Measurements from ENCODE around the gene MBTPS1. TPM values are rescaled to one million over a fixed set of nuclear protein-coding genes. Genes with fewer than 3 reads are reported as not detected.

The MBTPS1 gene
- total RNA-seq, 2 experiments from 2014 or later, result 37.5 to 37.6 TPM

- Mint-ChIP-seq H3K27me3 (no peaks in the 10 kb centered on the region), H3K4me1 (ENCODE audit: low read depth) (peaks cover 10% of the 10 kb centered on the region), H3K9me3 (no peaks in the 10 kb centered on the region), H3K36me3 (peaks cover 43% of the 10 kb centered on the region), H3K4me3 (no peak overlapping the region), H3K27ac (no peak overlapping the region)
- CTCF ChIA-PET, result interaction anchor here (1.0 kb wide), 1 partner anchor 21 kb away, joined by 4 read pairs; the partner anchor contains the start of gene MBTPS1
- intact Hi-C loops (cut with micrococcal nuclease), result loop anchor here (5.0 kb wide), 1 partner anchor 42 kb away; no protein-coding TSS in a partner anchor
- no peak for DNase-seq
- POLR2A ChIA-PET, result no interaction called here
These were observed 21.3 kb downstream of the MBTPS1 start for GRCh38 chr16:84095466-84095865.

GRCh38 chr16:84093879-84094270 is 22.9 kb downstream of the MBTPS1 start:
- H3K4me3 Mint-ChIP-seq, result no peak overlapping the region
- POLR2A ChIA-PET, result no interaction called here
- intact Hi-C loops (cut with micrococcal nuclease), result no loop called here
- H3K9me3 Mint-ChIP-seq, result no peaks in the 10 kb centered on the region
- peaks cover 10% of the 10 kb centered on the region for H3K4me1 Mint-ChIP-seq (ENCODE audit: low read depth)
- DNase-seq, result no peak
- no peak overlapping the region for H3K27ac Mint-ChIP-seq
- H3K27me3 Mint-ChIP-seq, result no peaks in the 10 kb centered on the region
- peaks cover 47% of the 10 kb centered on the region for H3K36me3 Mint-ChIP-seq
- CTCF ChIA-PET, result no interaction called here

GRCh38 chr16:84093120-84093878 is 23.4 kb downstream of the MBTPS1 start:
- H3K4me3 Mint-ChIP-seq, result no peak overlapping the region
- peaks cover 15% of the 10 kb centered on the region for H3K4me1 Mint-ChIP-seq (ENCODE audit: low read depth)
- H3K27ac Mint-ChIP-seq, result no peak overlapping the region
- H3K9me3 Mint-ChIP-seq, result no peaks in the 10 kb centered on the region
- no peak for DNase-seq
- CTCF ChIA-PET, result interaction anchor here (1.4 kb wide), 1 partner anchor 27 kb away, joined by 7 read pairs; no protein-coding TSS in a partner anchor
- no peaks in the 10 kb centered on the region for H3K27me3 Mint-ChIP-seq
- POLR2A ChIA-PET, result no interaction called here
- intact Hi-C loops (cut with micrococcal nuclease), result no loop called here
- H3K36me3 Mint-ChIP-seq, result peaks cover 49% of the 10 kb centered on the region

GRCh38 chr16:84091460-84091859 is 25.3 kb downstream of the MBTPS1 start:
- Mint-ChIP-seq H3K27me3 (no peaks in the 10 kb centered on the region), H3K36me3 (peaks cover 48% of the 10 kb centered on the region), H3K4me3 (no peak overlapping the region), H3K27ac (no peak overlapping the region), H3K9me3 (no peaks in the 10 kb centered on the region), H3K4me1 (ENCODE audit: low read depth) (peaks cover 26% of the 10 kb centered on the region)
- ChIA-PET POLR2A (no interaction called here), CTCF (no interaction called here)
- DNase-seq, result no peak
- intact Hi-C loops (cut with micrococcal nuclease), result no loop called here

- POLR2A ChIA-PET, result interaction anchor here (0.6 to 1.3 kb wide), 2 partner anchors 12 to 27 kb away, joined by 3 to 5 read pairs; partner anchors contain the start of gene MBTPS1
- H3K4me1 Mint-ChIP-seq (ENCODE audit: low read depth), result peaks cover 33% of the 10 kb centered on the region
- peaks cover 50% of the 10 kb centered on the region for H3K36me3 Mint-ChIP-seq
These were observed 26.5 kb downstream of the MBTPS1 start for GRCh38 chr16:84090211-84090610.

GRCh38 chr16:84088695-84089395 is 27.9 kb downstream of the MBTPS1 start:
- no peaks in the 10 kb centered on the region for H3K27me3 Mint-ChIP-seq
- no peak overlapping the region for H3K4me3 Mint-ChIP-seq
- no peak overlapping the region for H3K27ac Mint-ChIP-seq
- CTCF ChIA-PET, result interaction anchor here (0.6 to 8.6 kb wide), 16 partner anchors 12 to 99 kb away, joined by 3 to 124 read pairs (median 4); partner anchors contain the start of genes MBTPS1 and TAF1C
- H3K4me1 Mint-ChIP-seq (ENCODE audit: low read depth), result peaks cover 39% of the 10 kb centered on the region
- no peaks in the 10 kb centered on the region for H3K9me3 Mint-ChIP-seq
- DNase-seq, result peak; percentile 73
- POLR2A ChIA-PET, result interaction anchor here (0.8 to 1.3 kb wide), 2 partner anchors 24 to 28 kb away, joined by 3 to 5 read pairs; partner anchors contain the start of gene MBTPS1
- peaks cover 44% of the 10 kb centered on the region for H3K36me3 Mint-ChIP-seq
- intact Hi-C loops (cut with micrococcal nuclease), result loop anchor here (1.0 kb wide), 1 partner anchor 86 kb away; no protein-coding TSS in a partner anchor

More at GRCh38 chr16:84090211-84090610, 26.5 kb downstream of the MBTPS1 start:
- no peak for DNase-seq
- Mint-ChIP-seq H3K9me3 (no peaks in the 10 kb centered on the region), H3K27me3 (no peaks in the 10 kb centered on the region), H3K27ac (no peak overlapping the region), H3K4me3 (no peak overlapping the region)
- CTCF ChIA-PET, result interaction anchor here (0.7 to 8.6 kb wide), 3 partner anchors 25 to 98 kb away, joined by 3 to 124 read pairs (median 103); partner anchors contain the start of gene TAF1C
- intact Hi-C loops (cut with micrococcal nuclease), result no loop called here

- ChIA-PET CTCF (interaction anchor here (0.7 to 8.6 kb wide), 9 partner anchors 13 to 637 kb away, joined by 3 to 124 read pairs (median 9); partner anchors contain the start of genes MBTPS1 and TAF1C), POLR2A (no interaction called here)
- DNase-seq, result no peak
- peaks cover 36% of the 10 kb centered on the region for H3K36me3 Mint-ChIP-seq
- intact Hi-C loops (cut with micrococcal nuclease), result loop anchor here (1.0 kb wide), 1 partner anchor 88 kb away; no protein-coding TSS in a partner anchor
- no peak overlapping the region for H3K27ac Mint-ChIP-seq
- no peak overlapping the region for H3K4me3 Mint-ChIP-seq
- no peaks in the 10 kb centered on the region for H3K27me3 Mint-ChIP-seq
- no peaks in the 10 kb centered on the region for H3K9me3 Mint-ChIP-seq
- H3K4me1 Mint-ChIP-seq (ENCODE audit: low read depth), result peaks cover 39% of the 10 kb centered on the region
These were observed 29.1 kb downstream of the MBTPS1 start for GRCh38 chr16:84087466-84088151.

GRCh38 chr16:84087001-84087400 is 29.7 kb downstream of the MBTPS1 start:
- H3K27me3 Mint-ChIP-seq, result no peaks in the 10 kb centered on the region

GRCh38 chr16:84086341-84086740 is 30.4 kb downstream of the MBTPS1 start:
- ChIA-PET POLR2A (no interaction called here), CTCF (interaction anchor here (2.1 to 8.6 kb wide), 3 partner anchors 30 to 102 kb away, joined by 18 to 124 read pairs (median 103); partner anchors contain the start of genes MBTPS1 and TAF1C)
- intact Hi-C loops (cut with micrococcal nuclease), result no loop called here
- Mint-ChIP-seq H3K4me3 (no peak overlapping the region), H3K4me1 (ENCODE audit: low read depth) (peaks cover 39% of the 10 kb centered on the region), H3K9me3 (no peaks in the 10 kb centered on the region), H3K27me3 (no peaks in the 10 kb centered on the region), H3K27ac (no peak overlapping the region), H3K36me3 (peaks cover 39% of the 10 kb centered on the region)
- DNase-seq, result no peak

More at GRCh38 chr16:84087001-84087400, 29.7 kb downstream of the MBTPS1 start:
- Mint-ChIP-seq H3K36me3 (peaks cover 37% of the 10 kb centered on the region), H3K9me3 (no peaks in the 10 kb centered on the region), H3K4me1 (ENCODE audit: low read depth) (peaks cover 39% of the 10 kb centered on the region), H3K27ac (no peak overlapping the region), H3K4me3 (no peak overlapping the region)
- ChIA-PET CTCF (interaction anchor here (8.3 to 8.6 kb wide), 2 partner anchors 89 to 101 kb away, joined by 103 to 124 read pairs; partner anchors contain the start of gene TAF1C), POLR2A (no interaction called here)
- DNase-seq, result no peak
- intact Hi-C loops (cut with micrococcal nuclease), result no loop called here

- H3K4me1 Mint-ChIP-seq (ENCODE audit: low read depth), result peaks cover 39% of the 10 kb centered on the region
- no peaks in the 10 kb centered on the region for H3K9me3 Mint-ChIP-seq
- CTCF ChIA-PET, result interaction anchor here (0.6 to 8.6 kb wide), 6 partner anchors 11 to 102 kb away, joined by 3 to 124 read pairs (median 15); partner anchors contain the start of genes MBTPS1 and TAF1C
- intact Hi-C loops (cut with micrococcal nuclease), result loop anchor here (1.0 to 2.0 kb wide), 2 partner anchors 55 to 102 kb away; partner anchors contain the start of gene TAF1C
- H3K4me3 Mint-ChIP-seq, result no peak overlapping the region
- POLR2A ChIA-PET, result no interaction called here
- H3K36me3 Mint-ChIP-seq, result peaks cover 42% of the 10 kb centered on the region
- no peaks in the 10 kb centered on the region for H3K27me3 Mint-ChIP-seq
- DNase-seq, result no peak
- no peak overlapping the region for H3K27ac Mint-ChIP-seq
These were observed 31.0 kb downstream of the MBTPS1 start for GRCh38 chr16:84085773-84086172.

GRCh38 chr16:84085271-84085667 is 31.5 kb downstream of the MBTPS1 start:
- intact Hi-C loops (cut with micrococcal nuclease), result loop anchor here (1.0 to 2.0 kb wide), 2 partner anchors 56 to 102 kb away; partner anchors contain the start of gene TAF1C
- ChIA-PET CTCF (interaction anchor here (0.6 to 8.6 kb wide), 18 partner anchors 8 to 103 kb away, joined by 3 to 124 read pairs (median 6); partner anchors contain the start of genes MBTPS1 and TAF1C), POLR2A (interaction anchor here (1.1 to 1.3 kb wide), 2 partner anchors 82 to 91 kb away, joined by 3 to 4 read pairs; no protein-coding TSS in a partner anchor)
- Mint-ChIP-seq H3K27ac (no peak overlapping the region), H3K9me3 (no peaks in the 10 kb centered on the region), H3K4me3 (no peak overlapping the region), H3K27me3 (no peaks in the 10 kb centered on the region), H3K36me3 (peaks cover 45% of the 10 kb centered on the region), H3K4me1 (ENCODE audit: low read depth) (peaks cover 39% of the 10 kb centered on the region)
- DNase-seq, result no peak
